NCI-H2081 (cell line): ENCODE data around the gene MGAT4C.

Experiments used
- DNase-seq, 2 experiments: peaks; one replicate each; lab custom pipeline; 2025; lab: John Stamatoyannopoulos, UW

MGAT4C gene

GRCh38 chr12:85975716-85976115 lies 280.5 kb downstream of the MGAT4C start:
- no peak for DNase-seq

DNA sequence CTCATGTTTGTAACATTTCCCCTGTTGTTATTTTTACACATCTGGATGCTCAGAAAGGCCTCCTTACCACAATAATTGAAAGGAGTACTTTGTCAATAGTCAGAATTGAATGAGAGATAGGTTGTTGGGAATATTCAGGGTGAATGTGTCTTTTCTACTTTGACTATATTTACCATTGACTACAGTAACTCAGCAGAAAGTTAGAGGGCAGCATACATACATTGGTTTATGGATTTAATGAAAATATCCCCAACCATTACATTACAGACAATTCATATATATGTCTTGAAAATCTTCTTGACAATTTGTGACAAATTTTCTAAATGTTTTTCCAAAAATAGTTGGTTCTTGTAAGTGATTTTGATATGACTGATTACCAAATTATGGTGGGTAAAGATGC lies 284.4 kb downstream of the MGAT4C start:
- no peak for DNase-seq

DNA sequence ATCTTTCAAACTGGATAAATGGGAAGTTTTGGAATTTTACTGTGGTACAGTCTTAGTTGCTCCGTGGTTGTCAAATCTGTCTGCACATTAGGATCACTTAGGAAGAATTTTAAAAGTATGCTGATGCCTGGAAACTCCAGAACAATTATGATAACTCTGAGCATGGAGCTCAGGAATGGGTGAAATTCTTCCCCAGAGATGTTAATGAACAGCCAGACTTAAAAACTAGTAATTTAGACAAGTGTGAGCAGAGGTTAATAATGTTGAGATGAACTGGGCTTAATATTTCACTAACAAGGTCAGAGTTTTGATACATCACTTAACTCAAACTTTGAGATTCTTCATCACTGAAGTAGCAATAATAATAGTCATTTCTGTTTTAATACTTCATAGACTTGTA lies 287.6 kb downstream of the MGAT4C start:
- DNase-seq, result no peak

- no peak for DNase-seq
These were observed 292.9 kb downstream of the MGAT4C start for GRCh38 chr12:85963326-85963725.

GRCh38 chr12:85956081-85956480 lies 300.1 kb downstream of the MGAT4C start:
- peak in 1 of 2 experiments; percentile 18 for DNase-seq

- peak in 1 of 2 experiments; percentile 10 for DNase-seq
These were observed 301.1 kb downstream of the MGAT4C start for GRCh38 chr12:85955127-85955526.

DNA sequence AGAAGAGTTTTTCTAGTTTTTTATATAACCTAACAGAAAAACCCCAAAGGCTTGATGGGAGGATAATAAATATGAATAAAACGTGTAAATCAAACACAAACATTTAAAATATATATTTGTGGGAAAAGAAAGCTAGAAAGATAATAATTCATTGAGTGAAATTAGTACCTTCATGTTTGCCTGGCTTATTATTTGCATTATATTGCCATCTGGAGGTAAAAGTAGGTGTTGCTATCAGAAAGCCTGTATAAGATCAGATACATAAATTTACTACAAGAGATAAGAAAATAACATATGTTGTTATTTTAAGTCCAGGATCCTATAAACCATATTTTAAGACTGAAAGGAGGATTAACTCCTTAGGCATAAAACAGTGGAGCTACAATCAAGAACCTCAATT lies 304.4 kb downstream of the MGAT4C start:
- DNase-seq, result peak; percentile 14 to 41

GRCh38 chr12:85949253-85949652 lies 306.9 kb downstream of the MGAT4C start:
- no peak for DNase-seq

DNA sequence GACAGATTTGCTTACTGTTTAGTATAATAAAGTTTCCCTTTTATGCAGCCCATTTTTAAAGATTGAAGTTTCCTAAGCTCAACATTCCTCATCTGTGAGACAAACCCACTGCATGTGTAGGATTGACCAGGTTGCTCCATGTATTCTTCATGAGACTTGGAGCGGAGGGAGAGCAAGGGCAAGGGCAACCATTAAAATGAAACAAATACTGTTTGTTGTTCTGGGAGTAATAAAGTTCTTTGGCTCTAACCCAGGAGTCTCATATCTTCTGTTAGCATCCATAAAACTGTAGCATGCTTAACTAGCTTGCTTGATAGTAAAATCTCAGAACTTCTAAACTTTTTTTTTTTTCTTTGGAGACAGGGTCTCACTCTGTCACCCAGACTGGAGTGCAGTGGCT lies 307.9 kb downstream of the MGAT4C start:
- DNase-seq, result no peak

DNA sequence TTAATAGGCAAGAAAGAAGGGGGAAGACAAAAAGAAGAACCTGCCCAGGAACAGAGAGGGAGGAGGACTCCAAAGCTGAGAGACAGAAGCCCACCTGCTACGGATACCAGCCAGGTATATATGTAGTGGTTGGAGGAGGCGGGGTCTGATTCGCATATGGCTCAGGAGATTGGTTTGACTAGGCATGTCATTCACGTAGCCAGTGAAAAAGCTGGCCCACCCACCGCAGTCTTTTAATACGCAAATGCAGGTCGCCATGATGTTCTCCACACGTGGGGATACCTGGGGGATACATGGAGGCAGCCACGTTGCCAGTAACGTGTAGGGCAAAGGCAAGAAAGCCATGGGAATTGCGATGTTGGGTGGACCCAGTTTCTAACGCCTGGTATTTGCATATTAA lies 308.9 kb downstream of the MGAT4C start:
- no peak for DNase-seq

DNA sequence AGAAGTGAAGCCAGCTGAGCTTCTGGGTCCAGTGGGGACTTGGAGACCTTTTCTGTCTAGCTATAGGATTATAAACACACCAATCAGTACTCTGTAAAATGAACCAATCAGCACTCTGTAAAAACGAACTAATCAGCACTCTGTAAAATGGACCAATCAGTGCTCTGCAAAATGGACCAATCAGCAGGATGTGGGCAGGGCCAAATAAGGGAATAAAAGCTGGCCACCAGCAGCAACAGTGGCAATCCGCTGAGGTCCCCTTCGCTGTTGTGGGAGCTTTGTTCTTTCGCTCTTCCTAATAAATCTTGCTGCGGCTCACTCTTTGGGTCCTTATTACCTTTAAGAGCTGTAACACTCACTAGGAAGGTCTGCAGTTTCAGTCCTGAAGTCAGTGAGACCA lies 309.8 kb downstream of the MGAT4C start:
- DNase-seq, result no peak

GRCh38 chr12:85927166-85927565 lies 329.0 kb downstream of the MGAT4C start:
- DNase-seq, result no peak

DNA sequence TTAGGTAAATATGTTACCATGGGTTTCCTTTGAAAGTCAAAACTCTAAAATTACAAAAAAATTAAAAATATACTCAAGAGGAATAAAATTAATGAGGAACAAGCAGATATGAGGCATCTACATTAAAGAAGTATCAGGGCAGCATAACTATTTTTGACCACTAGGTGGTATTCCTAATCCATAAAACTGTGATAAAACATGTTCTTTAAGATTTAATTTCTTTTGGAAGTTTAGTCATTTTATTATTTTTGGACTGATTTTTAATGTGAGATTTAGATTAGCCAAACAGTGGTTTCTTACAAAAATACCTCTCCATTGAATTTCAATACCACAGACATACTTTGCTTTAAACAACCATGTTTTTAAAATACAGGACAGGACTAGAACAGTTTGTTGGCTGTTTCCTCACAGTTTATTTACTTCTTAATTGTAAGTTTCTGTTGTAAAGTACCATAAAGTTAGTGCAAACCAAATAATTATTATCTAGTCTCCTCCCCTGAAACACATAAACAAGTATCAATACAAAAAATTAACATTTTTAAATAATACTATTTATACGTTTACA lies 332.3 kb downstream of the MGAT4C start:
- DNase-seq, result no peak

GRCh38 chr12:85920324-85920947 lies 335.8 kb downstream of the MGAT4C start:
- DNase-seq, result peak; percentile 44 to 49
